GM23338 (cell line): Measurements from ENCODE around the gene ATG2B. TPM values are rescaled to one million over a fixed set of nuclear protein-coding genes. Genes with fewer than 3 reads are reported as not detected.

Source experiments
- ATAC-seq: fragments of 200-7000 bp; cut with Tn5 transposase; 3 replicates; pipeline ENCODE4 v1.9.1; 2020
- DNase-seq: peaks from one replicate; pipeline ENCODE4 v3.0.0-alpha.2; 2015; ENCODE audit warnings: low spot score
- H2AFZ ChIP-seq: fragments of 200-600 bp; sonication (generic); 2 replicates; pipeline ENCODE4 v1.8.0; 2016; ENCODE audit warnings: antibody characterized with exemption, mild to moderate bottlenecking, moderate library complexity
- H3F3A ChIP-seq: fragments of 200-600 bp; sonication (generic); replicated peaks from 2 replicates; pipeline ENCODE4 v1.8.0; 2017; ENCODE audit warnings: antibody characterized with exemption, mixed run types, low read depth
- H3K27ac ChIP-seq: fragments of 200-600 bp; sonication (generic); 2 replicates; pipeline ENCODE4 v1.6.1; 2016; ENCODE audit warnings: low read depth
- H3K27me3 ChIP-seq: fragments of 200-600 bp; sonication (generic); 2 replicates; pipeline ENCODE4 v1.8.0; 2016; ENCODE audit warnings: mild to moderate bottlenecking, mixed run types, moderate library complexity; ENCODE audit not compliant: insufficient read depth
- H3K36me3 ChIP-seq: fragments of 200-600 bp; sonication (generic); 2 replicates; pipeline ENCODE4 v1.8.0; 2016; ENCODE audit warnings: mild to moderate bottlenecking; ENCODE audit not compliant: insufficient read depth
- H3K4me1 ChIP-seq: fragments of 200-600 bp; sonication (generic); 2 replicates; pipeline ENCODE4 v1.8.0; 2016; ENCODE audit warnings: mild to moderate bottlenecking, moderate library complexity; ENCODE audit not compliant: insufficient read depth
- H3K4me2 ChIP-seq: fragments of 200-600 bp; sonication (generic); 2 replicates; pipeline ENCODE4 v1.7.1; 2017; ENCODE audit warnings: mixed run types
- H3K4me3 ChIP-seq: fragments of 200-600 bp; sonication (generic); 2 replicates; pipeline ENCODE4 v1.6.1; 2016; ENCODE audit warnings: mixed run types
- H3K79me2 ChIP-seq: fragments of 200-600 bp; sonication (generic); replicated peaks from 2 replicates; pipeline ENCODE4 v1.8.0; 2017; ENCODE audit warnings: mild to moderate bottlenecking; ENCODE audit not compliant: insufficient read depth
- H3K9me2 ChIP-seq: fragments of 200-600 bp; sonication (generic); 2 replicates; pipeline ENCODE4 v1.8.0; 2017; ENCODE audit not compliant: insufficient read depth
- H4K20me1 ChIP-seq: fragments of 200-600 bp; sonication (generic); replicated peaks from 2 replicates; pipeline ENCODE4 v1.8.0; 2017; ENCODE audit warnings: mild to moderate bottlenecking; ENCODE audit not compliant: insufficient read depth
- H3K27ac Mint-ChIP-seq: 2 replicates; pipeline ENCODE4 v1.8.0; 2020; ENCODE audit warnings: inconsistent platforms, mild to moderate bottlenecking, moderate library complexity, mixed read lengths
- H3K27me3 Mint-ChIP-seq: 3 replicates; pipeline ENCODE4 v1.8.0; 2022; ENCODE audit warnings: low read depth, mild to moderate bottlenecking, moderate library complexity, mixed read lengths, inconsistent platforms; ENCODE audit not compliant: insufficient read depth, poor library complexity
- H3K36me3 Mint-ChIP-seq: 3 replicates; pipeline ENCODE4 v1.8.0; 2021; ENCODE audit warnings: low read depth, mild to moderate bottlenecking, inconsistent platforms, moderate library complexity, mixed read lengths
- H3K4me1 Mint-ChIP-seq: 3 replicates; pipeline ENCODE4 v1.8.0; 2020; ENCODE audit warnings: mild to moderate bottlenecking, inconsistent platforms, mixed read lengths
- H3K4me3 Mint-ChIP-seq: 3 replicates; pipeline ENCODE4 v1.8.0; 2021; ENCODE audit warnings: moderate library complexity, mild to moderate bottlenecking, inconsistent platforms, mixed read lengths
- H3K9me3 Mint-ChIP-seq: 3 replicates; pipeline ENCODE4 v1.8.0; 2020; ENCODE audit warnings: moderate library complexity, mild to moderate bottlenecking, inconsistent platforms, mixed read lengths
- CREB1 ChIP-seq: fragments of 250-450 bp; sonication (Bioruptor Pico); IDR thresholded peaks from 2 replicates; pipeline ENCODE4 v1.5.0; 2020; ENCODE audit warnings: low read depth, mild to moderate bottlenecking, moderate library complexity
- ETS1 ChIP-seq: IDR thresholded peaks from 2 replicates; pipeline ENCODE4 v1.6.1; 2016; ENCODE audit warnings: antibody characterized with exemption
- EZH2 ChIP-seq: fragments of 200-600 bp; sonication (generic); IDR thresholded peaks from one replicate; pipeline ENCODE4 v1.8.0; 2017; ENCODE audit warnings: antibody characterized with exemption, mild to moderate bottlenecking, low read depth; ENCODE audit not compliant: unreplicated experiment
- NANOG ChIP-seq: IDR thresholded peaks from 2 replicates; pipeline ENCODE4 v1.6.1; 2016; ENCODE audit warnings: antibody characterized with exemption, borderline replicate concordance
- POLR2AphosphoS5 ChIP-seq: IDR thresholded peaks from 2 replicates; pipeline ENCODE4 v1.6.1; 2016; ENCODE audit warnings: antibody characterized with exemption, low read depth
- ZNF114 ChIP-seq: fragments of 250-450 bp; sonication (Bioruptor Pico); IDR thresholded peaks from 2 replicates; pipeline ENCODE4 v1.5.0; 2020; ENCODE audit warnings: mild to moderate bottlenecking, moderate library complexity
- ZNF331 ChIP-seq: fragments of 250-450 bp; sonication (Bioruptor Pico); IDR thresholded peaks from 2 replicates; pipeline ENCODE4 v1.5.0; 2020; ENCODE audit warnings: low read depth, mild to moderate bottlenecking, moderate library complexity
- polyA plus RNA-seq: library from polyadenylated mRNA; unstranded; fragments of >200 nt; fragmentation: Nextera tagmentation; extraction: Ambion mirVana; gene quantifications from 2 replicates; pipeline ENCODE4 v1.2.1, GENCODE V29; 2016
- total RNA-seq: library from RNA; depleted of rRNA; stranded (reverse); fragments of >200 nt; shearing (Covaris generic); gene quantifications from 2 replicates; pipeline ENCODE4 v1.2.3, GENCODE V29; 2014
- TF ChIP-seq, protein P1 (sequence below), 2 experiments: fragments of 200-600 bp in 1 of 2; sonication (generic) in 1 of 2; conservative IDR thresholded peaks; 2 replicates each; pipeline versions ENCODE4 v1.5.1 to v1.6.1; 2016 to 2017; ENCODE audit warnings: antibody characterized with exemption in 2 of 2, low read depth in 2 of 2, mild to moderate bottlenecking in 2 of 2, moderate library complexity in 1 of 2
- TF ChIP-seq, protein P2 (sequence below): fragments of 250-450 bp; sonication (Bioruptor Pico); IDR thresholded peaks from 2 replicates; pipeline ENCODE4 v1.5.0; 2020; ENCODE audit warnings: mild to moderate bottlenecking, moderate library complexity

Gene ATG2B
- total and polyA plus RNA-seq, 2 experiments from 2014 or later: 3.8 to 15.4 TPM

GRCh38 chr14:96231526-96232130 lies 131.5 kb downstream of the ATG2B start:
- no peak overlapping the region for H2AFZ ChIP-seq
- no peaks in the 10 kb centered on the region for H3K36me3 ChIP-seq
- peaks cover 22% of the 10 kb centered on the region for H3K4me1 Mint-ChIP-seq
- no peak overlapping the region for H3K4me2 ChIP-seq
- no peak for ATAC-seq
- H3K9me2 ChIP-seq: no peaks in the 10 kb centered on the region
- H3K4me1 ChIP-seq: peaks cover 12% of the 10 kb centered on the region; the same call in 1 of the 2 replicates
- no peak overlapping the region for H3K4me3 ChIP-seq
- H3K27ac Mint-ChIP-seq: no peak overlapping the region
- no peak overlapping the region for H3K4me3 Mint-ChIP-seq
- TF ChIP-seq NANOG: no peak
- no peak for DNase-seq
- H3K27me3 ChIP-seq: no peaks in the 10 kb centered on the region
- peaks cover 10% of the 10 kb centered on the region; the same call in 2 of the 3 replicates for H3K36me3 Mint-ChIP-seq
- H3K27ac ChIP-seq: no peak overlapping the region
- no peaks in the 10 kb centered on the region for H4K20me1 ChIP-seq
- H3F3A ChIP-seq: no peaks in the 10 kb centered on the region
- H3K9me3 Mint-ChIP-seq: peaks cover 12% of the 10 kb centered on the region
- H3K79me2 ChIP-seq: no peaks in the 10 kb centered on the region
- peaks cover 1% of the 10 kb centered on the region for H3K27me3 Mint-ChIP-seq

GRCh38 chr14:96231056-96231455 lies 132.1 kb downstream of the ATG2B start:
- Mint-ChIP-seq H3K4me3 (no peak overlapping the region), H3K27ac (no peak overlapping the region)
- no peak overlapping the region for H2AFZ ChIP-seq

More at GRCh38 chr14:96231056-96231455, 132.1 kb downstream of the ATG2B start:
- H3K36me3 Mint-ChIP-seq: peaks cover 10% of the 10 kb centered on the region; the same call in 2 of the 3 replicates
- H3K4me3 ChIP-seq: no peak overlapping the region
- H3K79me2 ChIP-seq: no peaks in the 10 kb centered on the region
- TF ChIP-seq ZNF331 (CRISPR knock-in tag) (no peak), ZNF114 (CRISPR knock-in tag) (no peak), EZH2 (no peak), NANOG (no peak), POLR2AphosphoS5 (no peak), CREB1 (CRISPR knock-in tag) (no peak), ETS1 (no peak)
- TF ChIP-seq, protein P1, sequence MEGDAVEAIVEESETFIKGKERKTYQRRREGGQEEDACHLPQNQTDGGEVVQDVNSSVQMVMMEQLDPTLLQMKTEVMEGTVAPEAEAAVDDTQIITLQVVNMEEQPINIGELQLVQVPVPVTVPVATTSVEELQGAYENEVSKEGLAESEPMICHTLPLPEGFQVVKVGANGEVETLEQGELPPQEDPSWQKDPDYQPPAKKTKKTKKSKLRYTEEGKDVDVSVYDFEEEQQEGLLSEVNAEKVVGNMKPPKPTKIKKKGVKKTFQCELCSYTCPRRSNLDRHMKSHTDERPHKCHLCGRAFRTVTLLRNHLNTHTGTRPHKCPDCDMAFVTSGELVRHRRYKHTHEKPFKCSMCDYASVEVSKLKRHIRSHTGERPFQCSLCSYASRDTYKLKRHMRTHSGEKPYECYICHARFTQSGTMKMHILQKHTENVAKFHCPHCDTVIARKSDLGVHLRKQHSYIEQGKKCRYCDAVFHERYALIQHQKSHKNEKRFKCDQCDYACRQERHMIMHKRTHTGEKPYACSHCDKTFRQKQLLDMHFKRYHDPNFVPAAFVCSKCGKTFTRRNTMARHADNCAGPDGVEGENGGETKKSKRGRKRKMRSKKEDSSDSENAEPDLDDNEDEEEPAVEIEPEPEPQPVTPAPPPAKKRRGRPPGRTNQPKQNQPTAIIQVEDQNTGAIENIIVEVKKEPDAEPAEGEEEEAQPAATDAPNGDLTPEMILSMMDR (conservative IDR thresholded peaks at IDR 0.05; ENCODE audit: low read depth in 2 of 2): no peak
- TF ChIP-seq, protein P2, sequence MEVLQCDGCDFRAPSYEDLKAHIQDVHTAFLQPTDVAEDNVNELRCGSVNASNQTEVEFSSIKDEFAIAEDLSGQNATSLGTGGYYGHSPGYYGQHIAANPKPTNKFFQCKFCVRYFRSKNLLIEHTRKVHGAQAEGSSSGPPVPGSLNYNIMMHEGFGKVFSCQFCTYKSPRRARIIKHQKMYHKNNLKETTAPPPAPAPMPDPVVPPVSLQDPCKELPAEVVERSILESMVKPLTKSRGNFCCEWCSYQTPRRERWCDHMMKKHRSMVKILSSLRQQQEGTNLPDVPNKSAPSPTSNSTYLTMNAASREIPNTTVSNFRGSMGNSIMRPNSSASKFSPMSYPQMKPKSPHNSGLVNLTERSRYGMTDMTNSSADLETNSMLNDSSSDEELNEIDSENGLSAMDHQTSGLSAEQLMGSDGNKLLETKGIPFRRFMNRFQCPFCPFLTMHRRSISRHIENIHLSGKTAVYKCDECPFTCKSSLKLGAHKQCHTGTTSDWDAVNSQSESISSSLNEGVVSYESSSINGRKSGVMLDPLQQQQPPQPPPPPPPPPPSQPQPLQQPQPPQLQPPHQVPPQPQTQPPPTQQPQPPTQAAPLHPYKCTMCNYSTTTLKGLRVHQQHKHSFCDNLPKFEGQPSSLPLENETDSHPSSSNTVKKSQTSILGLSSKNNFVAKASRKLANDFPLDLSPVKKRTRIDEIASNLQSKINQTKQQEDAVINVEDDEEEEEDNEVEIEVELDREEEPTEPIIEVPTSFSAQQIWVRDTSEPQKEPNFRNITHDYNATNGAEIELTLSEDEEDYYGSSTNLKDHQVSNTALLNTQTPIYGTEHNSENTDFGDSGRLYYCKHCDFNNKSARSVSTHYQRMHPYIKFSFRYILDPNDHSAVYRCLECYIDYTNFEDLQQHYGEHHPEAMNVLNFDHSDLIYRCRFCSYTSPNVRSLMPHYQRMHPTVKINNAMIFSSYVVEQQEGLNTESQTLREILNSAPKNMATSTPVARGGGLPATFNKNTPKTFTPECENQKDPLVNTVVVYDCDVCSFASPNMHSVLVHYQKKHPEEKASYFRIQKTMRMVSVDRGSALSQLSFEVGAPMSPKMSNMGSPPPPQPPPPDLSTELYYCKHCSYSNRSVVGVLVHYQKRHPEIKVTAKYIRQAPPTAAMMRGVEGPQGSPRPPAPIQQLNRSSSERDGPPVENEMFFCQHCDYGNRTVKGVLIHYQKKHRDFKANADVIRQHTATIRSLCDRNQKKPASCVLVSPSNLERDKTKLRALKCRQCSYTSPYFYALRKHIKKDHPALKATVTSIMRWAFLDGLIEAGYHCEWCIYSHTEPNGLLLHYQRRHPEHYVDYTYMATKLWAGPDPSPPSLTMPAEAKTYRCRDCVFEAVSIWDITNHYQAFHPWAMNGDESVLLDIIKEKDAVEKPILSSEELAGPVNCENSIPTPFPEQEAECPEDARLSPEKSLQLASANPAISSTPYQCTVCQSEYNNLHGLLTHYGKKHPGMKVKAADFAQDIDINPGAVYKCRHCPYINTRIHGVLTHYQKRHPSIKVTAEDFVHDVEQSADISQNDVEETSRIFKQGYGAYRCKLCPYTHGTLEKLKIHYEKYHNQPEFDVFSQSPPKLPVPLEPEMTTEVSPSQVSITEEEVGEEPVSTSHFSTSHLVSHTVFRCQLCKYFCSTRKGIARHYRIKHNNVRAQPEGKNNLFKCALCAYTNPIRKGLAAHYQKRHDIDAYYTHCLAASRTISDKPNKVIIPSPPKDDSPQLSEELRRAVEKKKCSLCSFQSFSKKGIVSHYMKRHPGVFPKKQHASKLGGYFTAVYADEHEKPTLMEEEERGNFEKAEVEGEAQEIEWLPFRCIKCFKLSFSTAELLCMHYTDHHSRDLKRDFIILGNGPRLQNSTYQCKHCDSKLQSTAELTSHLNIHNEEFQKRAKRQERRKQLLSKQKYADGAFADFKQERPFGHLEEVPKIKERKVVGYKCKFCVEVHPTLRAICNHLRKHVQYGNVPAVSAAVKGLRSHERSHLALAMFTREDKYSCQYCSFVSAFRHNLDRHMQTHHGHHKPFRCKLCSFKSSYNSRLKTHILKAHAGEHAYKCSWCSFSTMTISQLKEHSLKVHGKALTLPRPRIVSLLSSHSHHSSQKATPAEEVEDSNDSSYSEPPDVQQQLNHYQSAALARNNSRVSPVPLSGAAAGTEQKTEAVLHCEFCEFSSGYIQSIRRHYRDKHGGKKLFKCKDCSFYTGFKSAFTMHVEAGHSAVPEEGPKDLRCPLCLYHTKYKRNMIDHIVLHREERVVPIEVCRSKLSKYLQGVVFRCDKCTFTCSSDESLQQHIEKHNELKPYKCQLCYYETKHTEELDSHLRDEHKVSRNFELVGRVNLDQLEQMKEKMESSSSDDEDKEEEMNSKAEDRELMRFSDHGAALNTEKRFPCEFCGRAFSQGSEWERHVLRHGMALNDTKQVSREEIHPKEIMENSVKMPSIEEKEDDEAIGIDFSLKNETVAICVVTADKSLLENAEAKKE (CRISPR knock-in tag): no peak
- H3K27me3 ChIP-seq: no peaks in the 10 kb centered on the region
- H3K27ac ChIP-seq: no peak overlapping the region
- no peak overlapping the region for H3K4me2 ChIP-seq
- H4K20me1 ChIP-seq: no peaks in the 10 kb centered on the region
- H3K9me2 ChIP-seq: no peaks in the 10 kb centered on the region
- no peaks in the 10 kb centered on the region for H3K36me3 ChIP-seq
- peaks cover 2% of the 10 kb centered on the region for H3K27me3 Mint-ChIP-seq
- no peaks in the 10 kb centered on the region for H3F3A ChIP-seq
- peaks cover 12% of the 10 kb centered on the region for H3K9me3 Mint-ChIP-seq
- peaks cover 22% of the 10 kb centered on the region for H3K4me1 Mint-ChIP-seq
- DNase-seq (no peak), ATAC-seq (no peak)
- peaks cover 12% of the 10 kb centered on the region; the same call in 1 of the 2 replicates for H3K4me1 ChIP-seq
